ENCODE measurements around the gene PHACTR3. TPM values are rescaled to one million over a fixed set of nuclear protein-coding genes. Genes with fewer than 3 reads are reported as not detected.
"Not testable (repeated sequence)": the region's sequence is repeated elsewhere in the genome, so short reads cannot be mapped to it uniquely, and the experiment has no call there.

Gene PHACTR3
- total RNA-seq, 1 experiment from 2014 or later: 0.63 TPM

DNA sequence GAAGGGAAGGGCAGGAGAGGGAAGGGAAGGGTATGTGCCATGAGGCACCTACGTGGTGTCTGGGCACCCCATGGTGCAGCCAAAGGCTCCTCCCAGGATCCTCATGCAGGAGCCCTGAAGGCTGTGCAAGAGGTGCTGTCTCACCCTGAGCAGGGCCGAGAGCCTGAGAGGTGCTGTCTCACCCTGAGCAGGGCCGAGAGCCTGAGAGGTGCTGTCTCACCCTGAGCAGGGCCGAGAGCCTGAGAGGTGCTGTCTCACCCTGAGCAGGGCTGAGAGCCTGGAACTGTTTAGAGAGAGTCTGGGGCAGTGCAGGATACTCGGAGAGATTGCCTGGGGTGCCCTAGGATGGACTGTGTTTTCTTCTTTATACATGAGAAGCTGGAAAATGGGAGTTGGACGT is 14.2 kb downstream of the PHACTR3 start:
- DNase-seq (ENCODE audit: low read depth): not testable (repeated sequence)

DNA sequence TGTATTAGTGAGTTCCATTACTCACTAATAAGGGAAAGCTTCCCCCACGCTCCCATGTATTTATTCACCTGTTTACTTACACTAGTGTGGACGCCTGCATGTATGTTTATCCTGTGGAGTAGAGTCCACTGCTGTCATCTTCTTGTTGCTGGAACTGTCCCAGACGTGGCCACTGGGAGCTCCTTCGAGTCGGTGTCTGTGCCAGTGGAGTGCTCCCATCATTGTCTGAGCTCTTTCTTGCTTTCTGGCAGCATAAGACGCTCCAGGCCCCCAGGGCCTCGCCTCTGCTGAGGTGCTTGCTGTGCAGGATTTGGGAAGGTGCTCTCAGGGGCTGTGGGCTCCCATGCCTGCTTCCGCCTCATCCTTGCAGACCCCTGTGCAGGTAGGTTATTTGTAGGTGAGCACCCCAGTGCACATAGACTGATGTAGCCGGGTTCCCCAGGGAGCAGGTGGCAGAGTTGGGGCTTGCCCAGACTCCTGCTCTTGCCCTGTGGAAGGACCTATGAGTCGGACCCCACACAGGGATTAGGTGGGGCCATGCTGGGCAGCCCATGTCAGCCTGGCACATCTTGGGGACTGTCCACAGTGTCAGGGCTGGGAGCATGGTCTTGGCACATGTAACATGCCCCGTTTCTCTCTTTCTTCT is 16.6 kb downstream of the PHACTR3 start:
- no peak for DNase-seq (ENCODE audit: low read depth)

DNA sequence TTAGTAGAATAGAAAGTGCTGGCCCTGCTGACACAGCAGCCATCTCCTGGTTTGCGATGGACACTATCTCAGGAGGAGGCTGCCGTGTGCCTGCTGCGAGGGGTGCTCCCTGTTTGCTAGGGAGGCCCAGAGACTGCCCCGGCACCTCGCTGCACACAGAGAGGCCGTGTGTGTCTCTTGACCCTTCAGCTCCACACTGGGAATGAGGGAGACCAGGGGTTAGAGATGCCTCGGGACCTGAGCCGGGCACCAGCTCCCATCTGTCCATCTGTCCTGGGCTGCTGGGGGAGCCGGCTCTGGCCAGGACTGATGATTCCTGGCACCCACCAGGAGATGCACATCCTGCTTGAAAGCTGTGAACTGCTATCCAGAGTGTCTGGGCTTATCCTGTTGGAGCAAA is 18.2 kb downstream of the PHACTR3 start:
- DNase-seq (ENCODE audit: low read depth): no peak

DNA sequence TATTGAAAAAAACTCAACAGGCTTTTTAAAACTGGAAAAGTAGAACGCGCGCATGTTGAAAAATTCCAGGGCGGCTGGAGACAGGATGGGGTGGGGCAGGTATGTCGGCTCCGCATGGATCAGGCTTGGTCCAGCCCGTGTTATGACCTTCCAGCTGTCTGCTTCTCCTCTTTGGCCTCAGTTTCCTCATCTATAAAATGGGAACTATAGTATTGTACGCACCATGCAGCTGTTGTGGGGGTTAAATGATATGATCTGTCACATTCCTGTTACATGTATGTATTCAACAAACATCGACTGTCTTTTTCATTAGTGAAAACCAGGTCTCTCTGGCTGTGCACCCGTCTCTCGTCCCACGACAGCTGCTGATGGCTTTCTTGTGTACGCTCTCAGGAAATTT is 18.8 kb downstream of the PHACTR3 start:
- no peak for DNase-seq (ENCODE audit: low read depth)

DNA sequence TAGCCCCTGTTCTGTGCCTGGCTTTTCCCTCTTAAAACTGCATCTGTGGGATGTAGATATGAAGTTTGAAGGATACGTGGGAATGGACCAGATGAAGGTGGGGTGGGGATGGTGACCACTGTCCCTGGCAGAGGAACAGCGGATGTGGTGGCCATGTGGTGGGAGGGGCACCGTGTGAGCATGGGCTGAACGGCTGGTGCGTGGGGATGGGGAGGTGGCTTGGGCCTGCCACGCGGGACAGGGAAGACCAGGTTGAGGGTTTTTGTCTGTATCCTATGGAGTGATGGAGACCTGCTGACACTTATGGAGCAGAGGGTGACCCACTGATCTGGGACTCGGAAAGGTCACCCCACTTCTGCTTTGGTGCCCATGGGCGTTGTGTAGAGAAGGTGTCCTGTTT is 19.2 kb downstream of the PHACTR3 start:
- no peak for DNase-seq (ENCODE audit: low read depth)

DNA sequence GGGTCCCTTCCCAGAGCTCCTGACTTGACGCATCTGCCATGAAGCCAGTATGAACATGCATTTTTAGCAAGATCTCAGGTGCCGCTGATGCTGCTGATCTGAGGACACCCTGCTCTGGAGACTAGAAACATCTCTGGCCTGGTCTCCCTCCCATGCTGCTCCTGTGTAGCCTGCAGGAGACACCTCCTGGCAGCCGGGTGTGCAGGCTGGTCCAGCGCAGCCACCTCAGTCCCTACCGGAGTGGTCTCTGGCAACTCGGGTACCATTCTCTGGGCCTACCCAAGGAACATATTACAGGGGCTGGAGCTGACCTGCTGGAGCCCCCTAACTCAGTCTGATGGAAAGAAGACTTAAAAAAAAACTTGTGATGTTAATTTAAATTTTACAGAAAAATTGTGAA is 20.1 kb downstream of the PHACTR3 start:
- no peak for DNase-seq (ENCODE audit: low read depth)

DNA sequence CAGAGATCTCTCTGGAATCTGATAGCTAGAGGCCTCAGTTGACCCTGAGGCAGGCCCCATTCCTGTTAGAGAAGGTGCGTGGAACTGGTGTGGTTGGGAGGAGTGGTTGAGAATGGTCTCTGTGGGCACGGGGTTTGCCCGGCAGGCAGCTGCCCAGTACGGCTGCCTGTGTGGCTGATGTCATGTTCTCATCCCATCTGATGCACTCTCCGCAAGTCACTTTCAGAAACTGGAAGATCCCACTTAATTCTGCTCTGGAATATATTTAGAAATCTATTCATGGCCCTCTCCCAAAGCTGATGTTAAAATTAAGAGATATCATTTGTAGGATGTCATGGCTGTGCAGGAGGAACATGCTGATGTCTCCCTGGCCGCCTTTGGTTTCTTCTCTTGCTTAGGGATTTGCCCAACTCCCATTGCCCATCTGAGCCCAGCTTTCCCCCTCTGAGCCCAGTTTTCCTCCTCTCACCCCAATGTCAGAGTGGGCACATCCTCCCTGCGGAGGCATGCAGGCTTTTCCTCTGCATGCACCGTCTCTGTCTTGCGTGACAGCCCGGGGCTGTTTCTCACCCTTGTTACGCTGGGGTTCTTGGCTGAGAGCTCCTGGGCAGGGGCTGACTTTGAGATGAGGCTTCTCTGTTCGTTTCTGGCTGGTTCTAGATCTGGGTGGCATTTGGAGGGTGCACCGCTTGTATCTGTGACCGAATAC is 21.0 kb downstream of the PHACTR3 start:
- DNase-seq (ENCODE audit: low read depth): no peak

DNA sequence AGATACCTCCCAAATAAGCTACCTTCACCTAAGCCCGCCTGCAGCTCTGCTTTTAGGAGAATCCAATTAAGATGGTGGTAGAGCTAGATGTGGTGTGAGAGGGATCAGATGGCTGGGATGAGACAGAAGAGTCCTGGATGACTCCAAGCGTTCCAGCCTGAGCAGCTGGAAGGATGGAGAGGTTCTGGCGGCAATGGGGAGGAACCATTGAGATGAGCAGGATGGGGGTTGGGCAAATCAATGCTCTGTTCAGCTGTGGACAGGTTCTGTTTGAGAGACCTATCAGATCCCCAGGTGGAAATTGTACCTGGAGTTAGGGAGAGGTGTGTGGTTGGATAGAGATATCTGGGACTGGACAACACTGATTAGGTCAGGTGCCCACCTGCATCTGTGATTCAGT is 23.0 kb downstream of the PHACTR3 start:
- no peak for DNase-seq (ENCODE audit: low read depth)

DNA sequence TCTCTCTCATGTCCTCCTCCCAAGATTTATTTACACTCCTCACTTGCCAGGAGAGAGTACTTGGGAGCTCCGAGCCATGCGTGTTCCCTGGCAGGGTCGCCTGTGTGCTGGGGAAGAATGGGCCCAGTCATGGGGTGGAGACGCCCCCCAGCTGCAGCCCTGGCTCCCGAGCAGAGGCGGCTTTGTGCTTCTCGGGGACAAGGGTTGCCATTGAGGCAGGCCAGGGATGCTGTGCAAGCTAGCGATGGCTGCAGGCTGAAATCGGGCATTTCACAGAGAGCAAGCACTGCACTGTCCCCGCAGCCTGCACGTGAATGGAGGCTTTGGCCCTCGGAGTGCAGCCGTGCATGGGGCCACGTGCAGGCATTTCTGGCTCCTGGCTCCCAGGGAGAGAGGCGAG is 23.8 kb downstream of the PHACTR3 start:
- no peak for DNase-seq (ENCODE audit: low read depth)

DNA sequence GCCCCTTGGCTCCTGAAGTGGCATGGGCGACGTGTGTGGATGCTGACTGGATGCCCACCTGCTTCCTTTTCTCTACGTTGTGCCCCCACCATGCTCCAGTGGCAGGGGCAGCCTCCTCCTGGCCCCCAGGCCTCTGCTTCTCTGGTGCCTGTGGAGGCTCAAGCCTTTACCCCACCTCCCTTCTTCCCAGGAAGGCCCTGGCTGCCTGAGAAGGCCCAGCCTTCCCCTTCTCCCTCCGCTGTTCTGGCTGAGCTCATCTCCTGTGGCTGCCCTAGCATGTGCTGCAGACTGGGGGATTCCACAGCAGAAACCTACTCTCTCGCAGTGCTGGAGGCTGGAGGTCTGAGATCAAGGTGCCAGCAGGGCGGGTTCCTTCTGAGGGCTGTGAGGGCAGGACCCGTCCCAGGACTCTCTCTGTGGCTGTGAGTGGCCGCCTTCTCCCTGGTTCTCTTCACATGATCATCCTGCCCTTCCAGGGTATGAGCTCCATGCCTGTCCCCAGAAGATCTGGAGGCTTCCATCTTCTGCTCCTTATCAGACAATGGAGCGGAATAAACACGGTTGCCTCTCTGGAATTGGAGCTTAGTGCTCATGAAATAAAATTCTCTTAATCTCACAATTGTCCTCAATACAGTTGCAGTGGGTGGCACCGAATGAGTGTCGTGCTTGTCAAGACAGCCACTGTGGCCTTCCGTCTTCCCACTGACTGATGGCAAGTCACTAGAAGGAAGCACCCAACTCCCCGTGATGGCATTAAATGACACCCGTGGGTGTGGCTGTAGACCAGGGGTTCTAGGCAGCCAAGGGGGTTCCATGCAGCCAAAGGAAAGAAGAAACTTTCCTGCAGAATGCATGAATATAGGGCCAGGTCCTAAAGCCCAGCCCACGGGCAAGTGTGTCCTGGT is 25.1 kb downstream of the PHACTR3 start:
- no peak for DNase-seq (ENCODE audit: low read depth)

DNA sequence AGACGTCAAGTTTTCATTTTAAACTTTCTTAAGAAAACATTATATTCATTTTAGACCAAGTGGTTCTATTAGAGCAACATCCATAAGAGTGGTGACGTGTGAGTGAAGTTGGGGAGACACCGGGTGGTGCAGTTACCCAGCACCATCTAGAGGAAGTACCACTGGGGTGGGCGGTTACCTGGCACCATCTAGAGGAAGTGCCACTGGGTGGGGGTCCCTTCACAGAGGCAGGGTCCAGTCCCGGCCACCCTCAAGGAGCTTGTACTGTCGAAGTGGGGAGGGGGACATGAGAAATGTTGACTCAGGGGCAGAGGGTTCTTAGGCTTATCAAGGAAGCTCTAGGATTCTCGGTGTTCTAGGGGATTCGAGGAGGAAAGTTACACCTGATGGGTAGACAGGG is 26.2 kb downstream of the PHACTR3 start:
- no peak for DNase-seq (ENCODE audit: low read depth)

DNA sequence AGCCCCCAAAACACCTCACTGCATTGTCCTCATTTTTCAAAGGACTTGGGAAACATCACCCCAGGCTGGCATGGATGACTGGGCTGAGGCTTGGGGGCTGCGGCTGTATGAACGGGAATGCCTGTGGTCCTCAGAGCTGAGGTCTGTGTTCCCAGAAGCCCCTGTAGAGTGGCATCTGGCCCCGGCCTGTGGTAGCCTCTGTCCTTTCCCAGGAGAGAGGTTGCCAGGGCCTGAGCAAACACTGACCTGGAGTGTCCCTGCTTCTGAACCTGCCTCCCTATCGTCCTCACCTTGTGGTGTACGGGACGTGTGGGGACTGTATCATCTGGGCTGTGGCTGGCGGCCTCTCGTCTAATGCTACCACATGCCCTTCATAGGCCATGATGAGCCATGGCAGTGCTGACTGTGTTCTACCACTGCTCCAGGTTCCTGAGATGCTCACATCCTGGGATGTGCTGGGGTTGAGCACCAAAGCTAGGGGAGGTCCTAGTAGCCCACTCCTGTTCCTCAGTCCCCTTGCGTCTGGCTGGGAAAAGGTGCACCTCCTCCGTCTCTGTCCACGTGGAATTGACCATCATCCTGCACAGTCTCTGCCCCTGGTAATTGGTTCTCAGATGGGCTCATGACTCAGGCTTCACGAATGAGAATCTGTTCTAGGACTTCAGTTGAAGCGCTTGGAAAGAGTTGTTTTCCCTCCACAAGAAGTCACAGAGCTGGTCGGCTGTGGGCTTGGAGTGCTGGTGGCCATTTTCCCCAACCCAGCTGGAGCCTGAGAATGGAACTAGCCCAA is 27.6 kb downstream of the PHACTR3 start:
- no peak for DNase-seq (ENCODE audit: low read depth)

DNA sequence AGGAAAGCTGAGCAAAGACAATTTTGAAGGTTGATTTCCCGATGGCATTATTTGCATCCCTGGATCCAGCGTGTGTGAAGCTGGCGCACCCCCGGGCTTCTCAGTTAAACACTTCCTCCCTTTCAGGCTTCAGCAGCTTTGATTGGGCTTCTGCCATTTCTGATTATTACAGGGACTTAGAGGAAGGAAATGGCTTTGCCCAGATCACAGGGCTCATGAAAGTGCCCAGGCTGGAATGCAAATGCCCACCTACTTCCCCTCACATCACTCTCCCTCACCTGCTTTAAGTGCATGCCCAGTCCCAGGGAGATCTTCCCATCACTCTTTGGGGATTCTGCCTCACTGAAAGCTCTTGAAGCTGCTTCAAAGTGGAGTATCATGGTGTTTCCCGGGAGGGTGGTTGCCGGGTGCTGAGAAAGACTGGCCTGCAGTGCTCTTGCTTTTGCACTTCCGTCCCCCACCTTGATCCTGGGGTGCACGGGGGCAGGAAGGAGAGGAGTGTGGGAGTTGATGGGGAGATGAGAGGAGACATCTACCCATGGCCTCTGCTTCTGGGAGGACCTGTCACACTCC is 28.3 kb downstream of the PHACTR3 start:
- no peak for DNase-seq (ENCODE audit: low read depth)

DNA sequence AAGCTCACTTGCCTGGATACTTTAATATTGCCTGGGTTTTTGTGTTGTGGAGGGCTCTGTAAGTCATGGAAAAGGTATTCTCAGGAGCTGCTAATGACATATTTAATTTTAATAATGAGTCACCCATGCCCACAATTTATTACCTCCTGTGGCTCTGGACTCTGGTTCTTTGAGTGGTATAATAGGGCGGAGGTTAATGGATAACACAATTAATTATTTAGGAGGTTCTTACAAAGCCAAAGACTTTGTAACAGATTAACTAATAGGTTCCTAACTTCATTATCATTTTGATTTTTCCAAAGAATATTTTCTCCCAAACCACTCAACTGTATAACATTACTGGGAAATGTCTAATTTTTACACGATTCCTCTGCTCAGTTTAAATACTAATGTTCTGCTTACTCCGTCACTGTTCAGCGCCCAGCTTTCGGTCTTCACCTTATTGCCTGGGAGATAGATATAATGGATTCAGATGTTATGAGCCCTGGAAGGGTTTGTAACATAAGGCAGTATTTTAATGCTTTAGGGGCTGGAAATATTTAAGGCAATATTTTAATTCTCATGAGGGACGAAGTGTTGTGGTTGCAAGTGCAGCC is 29.4 kb downstream of the PHACTR3 start:
- DNase-seq (ENCODE audit: low read depth): no peak

DNA sequence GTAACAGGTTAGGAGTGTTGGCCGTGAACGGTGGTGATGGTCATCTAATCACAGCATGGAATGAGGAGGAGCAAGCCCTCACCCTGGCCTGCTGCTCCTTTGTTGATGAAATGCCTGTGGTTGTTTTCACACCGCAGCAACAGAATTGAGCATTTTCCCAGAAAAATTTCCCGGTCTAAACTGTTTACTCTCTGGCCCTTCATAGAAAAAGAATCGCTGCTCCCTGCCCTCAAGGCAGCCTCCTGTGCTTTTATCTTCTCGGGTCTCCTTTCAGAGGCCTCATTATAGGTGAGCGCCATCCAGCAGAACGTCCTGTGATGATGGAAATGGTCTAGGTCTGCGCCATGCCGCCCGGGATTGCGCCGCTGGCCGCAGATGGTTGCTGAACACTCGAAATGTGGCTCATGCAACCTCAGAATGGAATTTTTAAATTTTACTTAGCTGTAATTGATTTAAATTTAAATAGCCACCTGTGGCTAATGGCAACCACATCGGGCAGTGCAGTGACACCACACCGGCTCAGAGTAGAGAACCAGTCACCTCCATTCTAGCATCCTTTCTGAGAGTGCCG is 30.2 kb downstream of the PHACTR3 start:
- DNase-seq (ENCODE audit: low read depth): no peak

DNA sequence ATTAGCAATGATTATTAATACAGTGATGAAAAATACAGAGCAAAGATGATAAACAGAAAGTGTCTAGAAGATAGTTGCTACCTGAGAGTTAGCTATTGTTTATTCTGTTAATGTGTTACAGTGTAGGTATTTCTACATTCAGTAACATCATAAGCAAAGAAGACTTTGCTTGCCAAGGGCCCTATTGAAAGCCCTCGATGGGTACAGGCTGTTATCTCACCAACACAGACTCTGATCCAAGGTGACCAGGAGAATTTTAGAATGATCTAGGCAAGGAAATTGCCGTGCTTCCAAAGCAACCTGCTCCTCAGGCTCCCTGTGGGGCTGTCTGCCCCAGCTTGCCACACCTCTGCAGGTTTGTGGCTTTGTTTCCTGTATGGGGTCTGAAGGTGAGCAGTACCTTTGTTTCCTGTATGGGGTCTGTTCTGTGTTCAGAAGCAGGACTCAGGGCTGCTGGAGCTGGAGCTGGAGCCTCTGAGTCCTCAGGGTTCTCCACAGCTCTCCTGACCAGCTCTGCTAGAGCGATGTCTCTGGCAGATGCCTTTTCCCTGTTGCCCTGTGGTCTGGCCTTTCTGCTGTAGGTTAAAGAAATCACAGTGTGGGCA is 32.5 kb downstream of the PHACTR3 start:
- no peak for DNase-seq (ENCODE audit: low read depth)

DNA sequence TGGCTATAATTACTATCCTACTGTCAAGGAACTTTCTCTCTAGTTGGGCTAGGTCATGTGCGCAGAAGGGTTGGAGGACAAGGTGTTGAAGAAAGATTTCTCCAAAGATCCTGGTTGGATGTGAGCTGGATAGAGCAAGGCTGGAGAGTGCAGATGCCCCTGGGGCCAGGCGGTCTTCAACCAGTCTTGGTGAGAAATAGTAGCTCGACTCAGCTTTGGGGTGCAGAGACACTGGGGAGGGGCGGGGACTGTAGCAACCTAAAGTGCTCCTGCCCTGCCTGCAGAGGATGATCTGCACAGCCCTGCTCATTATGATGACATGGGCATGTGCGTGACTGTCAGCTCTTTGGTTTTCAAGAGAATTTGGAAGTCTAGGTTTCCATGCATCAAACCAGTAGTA is 35.9 kb downstream of the PHACTR3 start:
- no peak for DNase-seq (ENCODE audit: low read depth)

DNA sequence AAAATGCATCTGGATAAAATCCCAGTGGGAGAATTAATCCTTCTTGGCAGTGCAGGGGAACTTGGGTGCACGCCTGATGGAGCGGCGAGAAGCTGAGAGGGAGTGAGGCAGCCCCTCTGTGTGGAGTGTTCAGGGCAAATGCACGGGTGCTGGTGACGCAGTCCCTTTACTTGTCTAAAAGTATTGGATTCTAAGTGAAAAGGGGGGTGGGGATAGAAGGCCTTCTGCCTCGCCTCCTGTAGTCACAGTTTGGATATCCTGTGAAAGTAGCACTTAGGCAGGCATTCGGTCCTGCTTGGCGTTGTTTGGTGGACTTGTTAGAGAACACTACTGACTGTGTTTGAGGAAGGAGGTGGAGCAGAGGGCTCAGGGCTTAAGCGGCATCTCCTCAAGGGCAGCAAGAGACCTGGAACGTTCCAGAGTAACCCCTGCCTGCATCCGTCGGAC is 39.3 kb downstream of the PHACTR3 start:
- no peak for DNase-seq (ENCODE audit: low read depth)

DNA sequence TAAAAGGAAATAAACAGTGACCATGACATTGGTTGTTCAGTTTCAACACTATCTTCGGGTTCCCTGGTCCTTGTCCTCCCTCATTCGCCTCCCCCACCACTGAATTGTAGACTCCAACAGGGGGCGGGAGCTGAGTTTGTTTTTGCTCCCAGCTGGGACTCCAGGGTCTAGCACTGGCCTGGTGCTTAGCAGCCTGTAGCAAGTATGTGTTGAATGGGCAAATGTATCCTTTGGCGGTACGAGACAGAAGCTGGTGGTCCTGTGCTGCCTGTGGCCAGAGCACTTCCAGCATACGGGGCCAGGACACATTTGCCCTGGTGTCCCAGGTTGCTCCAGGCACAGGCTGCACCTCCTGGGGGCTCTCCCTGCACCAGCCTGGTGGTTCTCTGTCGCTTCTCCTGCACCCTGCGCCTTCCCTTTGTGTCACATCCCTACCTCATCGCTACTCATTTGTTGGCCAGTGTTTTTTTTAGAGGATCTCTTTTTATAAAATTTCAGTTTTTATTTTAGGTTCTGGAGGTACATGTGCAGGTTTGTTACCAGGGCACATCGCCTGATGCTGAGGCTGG is 40.1 kb downstream of the PHACTR3 start:
- DNase-seq (ENCODE audit: low read depth): no peak

DNA sequence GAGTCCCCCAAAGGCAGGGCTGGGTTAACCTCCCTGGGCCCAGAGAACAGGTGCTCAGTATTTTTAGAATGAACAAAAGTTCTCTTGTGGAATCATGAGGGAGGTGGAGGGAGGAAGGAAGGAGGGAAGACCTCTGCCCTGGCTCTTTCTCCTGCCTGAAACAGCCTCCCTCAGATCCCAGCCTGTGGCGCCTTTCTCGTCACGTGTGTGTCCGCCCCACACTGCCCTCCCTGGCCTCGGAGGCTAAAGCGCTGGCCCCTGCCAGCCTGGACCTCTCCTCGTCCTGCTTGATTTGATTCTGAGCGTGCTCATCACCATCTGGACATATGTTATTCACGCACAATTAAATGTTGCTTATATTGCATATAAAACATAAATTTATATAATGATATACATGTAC is 40.9 kb downstream of the PHACTR3 start:
- DNase-seq (ENCODE audit: low read depth): no peak
